Parathyroid adenoma (tissue), 2 donors: ENCODE results near the gene TRPM1.
A peak's percentile ranks its signal among the peaks of the same experiment; 100 is the strongest.

Experiments used
- H2AFZ ChIP-seq: fragments of 300-600 bp; sonication (generic); one replicate; pipeline ENCODE4 v1.7.0; 2017; ENCODE audit warnings: antibody characterized with exemption, mild to moderate bottlenecking
- H3K27ac ChIP-seq: fragments of 300-600 bp; sonication (generic); one replicate; pipeline ENCODE4 v1.7.0; 2017
- H3K27me3 ChIP-seq: fragments of 300-600 bp; sonication (generic); one replicate; pipeline ENCODE4 v1.7.0; 2017; ENCODE audit warnings: low read length; ENCODE audit not compliant: control insufficient read depth, insufficient read depth
- H3K36me3 ChIP-seq: fragments of 300-600 bp; sonication (generic); one replicate; pipeline ENCODE4 v1.7.0; 2017; ENCODE audit warnings: low read length; ENCODE audit not compliant: control insufficient read depth, insufficient read depth
- H3K4me1 ChIP-seq: fragments of 300-600 bp; sonication (generic); one replicate; pipeline ENCODE4 v1.7.0; 2017; ENCODE audit warnings: control low read depth
- H3K4me2 ChIP-seq: fragments of 300-600 bp; sonication (generic); one replicate; pipeline ENCODE4 v1.7.0; 2017; ENCODE audit warnings: low read length
- H3K4me3 ChIP-seq: fragments of 300-600 bp; sonication (generic); one replicate; pipeline ENCODE4 v1.7.0; 2017; ENCODE audit warnings: low read depth, low read length
- H3K79me2 ChIP-seq: fragments of 300-600 bp; sonication (generic); one replicate; pipeline ENCODE4 v1.7.0; 2017; ENCODE audit warnings: control low read depth
- H3K9ac ChIP-seq: fragments of 300-600 bp; sonication (generic); one replicate; pipeline ENCODE4 v1.7.0; 2017; ENCODE audit warnings: mild to moderate bottlenecking
- H3K9me3 ChIP-seq: fragments of 300-600 bp; sonication (generic); one replicate; pipeline ENCODE4 v1.7.0; 2017; ENCODE audit warnings: low read length; ENCODE audit not compliant: control insufficient read depth
- TF ChIP-seq, protein P1 (sequence below): fragments of 300-600 bp; sonication (generic); IDR thresholded peaks from one replicate; pipeline ENCODE4 v1.7.0; 2017; ENCODE audit warnings: antibody characterized with exemption, mild to moderate bottlenecking
- donor health status: primary hyperparathyroidism.

TRPM1 gene

DNA sequence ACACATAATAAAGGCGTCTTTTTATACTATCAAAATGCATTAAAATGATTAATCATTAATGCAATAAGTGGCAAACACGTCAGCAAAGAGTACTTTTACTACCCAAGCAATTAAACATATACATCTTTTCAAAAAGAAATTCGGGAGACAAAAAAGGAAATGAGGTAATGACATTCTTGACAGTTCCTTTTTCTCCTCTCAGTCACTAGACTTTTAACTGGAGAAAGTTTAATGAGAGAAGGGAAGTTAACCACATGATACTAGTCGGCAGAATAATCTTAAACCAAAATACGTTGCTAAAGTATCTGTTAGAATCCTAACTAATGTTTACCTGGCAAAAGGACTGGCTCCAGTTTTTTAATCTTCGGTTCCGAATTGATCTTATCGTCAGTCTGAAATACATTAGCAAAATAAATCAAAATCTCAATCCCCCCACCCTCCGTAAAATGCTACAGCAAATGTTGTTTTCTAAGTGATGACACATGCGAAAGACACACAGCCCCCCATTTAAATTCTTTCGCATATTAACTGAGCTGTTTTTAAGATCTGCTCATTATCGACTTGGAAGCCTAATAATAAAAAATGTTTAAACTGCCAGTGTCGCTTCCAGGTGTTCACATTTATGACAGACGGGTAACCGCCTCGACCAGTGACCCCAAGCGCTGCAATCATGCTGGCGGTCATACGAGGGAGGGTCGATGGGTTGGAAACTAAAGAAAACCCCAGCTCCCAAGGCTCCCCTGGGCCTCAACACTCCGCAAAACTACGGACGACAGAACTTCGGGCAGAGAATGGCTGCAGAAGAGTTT lies 110.9 kb downstream of the TRPM1 start:
- peak overlapping the region; percentile 88 for H2AFZ ChIP-seq
- no peaks in the 10 kb centered on the region for H3K27me3 ChIP-seq
- TF ChIP-seq, protein P1, sequence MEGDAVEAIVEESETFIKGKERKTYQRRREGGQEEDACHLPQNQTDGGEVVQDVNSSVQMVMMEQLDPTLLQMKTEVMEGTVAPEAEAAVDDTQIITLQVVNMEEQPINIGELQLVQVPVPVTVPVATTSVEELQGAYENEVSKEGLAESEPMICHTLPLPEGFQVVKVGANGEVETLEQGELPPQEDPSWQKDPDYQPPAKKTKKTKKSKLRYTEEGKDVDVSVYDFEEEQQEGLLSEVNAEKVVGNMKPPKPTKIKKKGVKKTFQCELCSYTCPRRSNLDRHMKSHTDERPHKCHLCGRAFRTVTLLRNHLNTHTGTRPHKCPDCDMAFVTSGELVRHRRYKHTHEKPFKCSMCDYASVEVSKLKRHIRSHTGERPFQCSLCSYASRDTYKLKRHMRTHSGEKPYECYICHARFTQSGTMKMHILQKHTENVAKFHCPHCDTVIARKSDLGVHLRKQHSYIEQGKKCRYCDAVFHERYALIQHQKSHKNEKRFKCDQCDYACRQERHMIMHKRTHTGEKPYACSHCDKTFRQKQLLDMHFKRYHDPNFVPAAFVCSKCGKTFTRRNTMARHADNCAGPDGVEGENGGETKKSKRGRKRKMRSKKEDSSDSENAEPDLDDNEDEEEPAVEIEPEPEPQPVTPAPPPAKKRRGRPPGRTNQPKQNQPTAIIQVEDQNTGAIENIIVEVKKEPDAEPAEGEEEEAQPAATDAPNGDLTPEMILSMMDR: no peak
- peak overlapping the region; percentile 92 for H3K9ac ChIP-seq
- no peaks in the 10 kb centered on the region for H3K79me2 ChIP-seq
- H3K9me3 ChIP-seq: no peaks in the 10 kb centered on the region
- H3K4me1 ChIP-seq: no peaks in the 10 kb centered on the region
- H3K4me2 ChIP-seq: peak overlapping the region; percentile 71
- H3K36me3 ChIP-seq: no peaks in the 10 kb centered on the region
- peak overlapping the region; percentile 85 for H3K27ac ChIP-seq
- peak overlapping the region; percentile 95 for H3K4me3 ChIP-seq

DNA sequence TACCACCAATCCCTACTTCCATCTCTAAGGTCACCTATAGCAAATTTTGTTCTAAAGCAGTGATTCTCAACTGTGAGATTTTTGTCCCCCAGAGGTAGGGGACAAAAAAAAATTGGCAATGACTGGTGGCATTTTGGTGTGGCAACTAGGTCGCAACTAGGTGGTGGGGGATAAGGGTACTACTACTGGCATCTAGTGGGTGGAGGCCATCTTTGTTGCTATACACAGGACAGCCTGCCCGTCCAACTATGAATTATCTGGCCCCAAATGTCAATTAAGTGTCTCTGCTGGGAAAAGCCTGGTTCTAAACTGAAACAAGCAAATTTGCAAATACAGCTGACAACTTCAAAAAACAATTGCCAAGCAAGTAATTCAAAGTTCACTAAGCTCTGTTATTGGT lies 111.5 kb downstream of the TRPM1 start:
- Histone ChIP-seq H3K9ac (no peak overlapping the region), H3K79me2 (no peaks in the 10 kb centered on the region), H3K4me2 (peak overlapping the region; percentile 71), H3K27me3 (no peaks in the 10 kb centered on the region), H3K9me3 (no peaks in the 10 kb centered on the region), H3K4me1 (no peaks in the 10 kb centered on the region), H3K4me3 (peak overlapping the region; percentile 95), H2AFZ (no peak overlapping the region), H3K27ac (no peak overlapping the region), H3K36me3 (no peaks in the 10 kb centered on the region)
- TF ChIP-seq, protein P1: no peak

DNA sequence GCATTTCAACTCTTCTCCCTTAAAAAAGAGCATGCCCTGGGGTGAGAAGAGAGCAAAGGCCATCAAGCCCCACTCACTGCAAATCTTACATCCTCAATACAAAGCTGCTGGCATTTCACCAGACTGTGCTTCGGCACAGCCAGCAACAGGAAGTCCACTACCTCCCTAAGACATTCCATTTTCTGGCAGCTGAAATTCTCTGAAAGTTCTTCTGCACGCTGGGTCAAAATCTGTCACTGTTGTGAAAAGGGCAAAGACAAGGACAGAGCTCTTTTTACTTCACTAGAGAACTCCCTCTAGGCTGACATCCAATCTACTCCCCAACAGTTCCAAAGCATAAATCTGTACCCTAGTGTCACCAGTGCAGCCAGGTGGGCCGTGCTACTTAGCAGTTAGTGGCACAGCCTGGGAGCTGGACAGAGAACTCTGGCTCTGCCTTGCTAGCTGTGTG lies 116.4 kb downstream of the TRPM1 start:
- Histone ChIP-seq H3K27ac (peak overlapping the region; percentile 25), H3K79me2 (peaks cover 7% of the 10 kb centered on the region), H3K4me1 (no peaks in the 10 kb centered on the region), H2AFZ (no peak overlapping the region), H3K4me2 (peak overlapping the region; percentile 24), H3K4me3 (no peak overlapping the region), H3K27me3 (no peaks in the 10 kb centered on the region), H3K9ac (no peak overlapping the region), H3K36me3 (no peaks in the 10 kb centered on the region), H3K9me3 (no peaks in the 10 kb centered on the region)
- TF ChIP-seq, protein P1: no peak

DNA sequence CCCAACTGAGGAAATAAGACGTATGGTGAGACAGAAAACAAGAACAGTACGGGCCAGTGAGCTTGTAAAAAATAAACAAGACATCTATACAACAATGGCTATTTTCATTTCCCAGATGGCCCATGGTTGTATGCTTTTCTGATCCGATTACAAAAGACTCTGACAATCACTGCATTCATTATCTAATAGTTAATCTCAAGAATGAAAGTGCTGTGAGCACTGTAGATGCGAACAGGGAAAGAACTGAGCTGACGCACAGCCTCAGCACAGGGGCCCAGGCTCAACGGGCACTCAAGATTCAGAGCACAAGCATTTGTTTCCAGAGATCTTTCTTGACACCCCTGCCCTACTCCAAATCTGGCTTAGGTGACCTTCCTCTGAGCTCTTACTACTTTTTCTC lies 117.0 kb downstream of the TRPM1 start:
- TF ChIP-seq, protein P1: no peak
- H3K4me1 ChIP-seq: no peaks in the 10 kb centered on the region
- no peak overlapping the region for H3K9ac ChIP-seq
- peak overlapping the region; percentile 25 for H3K27ac ChIP-seq
- no peak overlapping the region for H2AFZ ChIP-seq
- H3K27me3 ChIP-seq: no peaks in the 10 kb centered on the region
- H3K9me3 ChIP-seq: no peaks in the 10 kb centered on the region
- peak overlapping the region; percentile 24 for H3K4me2 ChIP-seq
- peaks cover 10% of the 10 kb centered on the region for H3K79me2 ChIP-seq
- no peaks in the 10 kb centered on the region for H3K36me3 ChIP-seq
- no peak overlapping the region for H3K4me3 ChIP-seq

DNA sequence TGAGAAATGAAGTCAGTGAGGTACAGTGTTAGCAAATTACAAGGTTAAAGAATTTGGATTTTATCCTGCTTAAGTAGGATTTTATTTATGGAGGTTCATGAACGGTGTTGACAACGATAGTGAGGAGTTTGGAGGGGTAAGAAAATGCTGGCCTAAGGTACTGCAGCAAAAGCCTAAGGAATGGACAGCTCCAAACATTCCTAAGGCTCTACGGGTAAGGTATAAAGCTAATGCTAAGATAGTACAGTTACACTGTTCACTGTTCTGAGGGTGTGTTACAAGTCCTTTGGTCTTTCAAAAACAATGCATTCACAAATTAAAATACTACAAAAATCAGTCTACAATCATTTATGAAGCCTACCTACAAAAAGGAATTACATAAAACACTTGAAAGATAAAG lies 117.4 kb downstream of the TRPM1 start:
- Histone ChIP-seq H3K27me3 (no peaks in the 10 kb centered on the region), H3K27ac (no peak overlapping the region), H3K9me3 (no peaks in the 10 kb centered on the region), H3K79me2 (peaks cover 12% of the 10 kb centered on the region), H3K36me3 (no peaks in the 10 kb centered on the region), H2AFZ (no peak overlapping the region), H3K9ac (no peak overlapping the region), H3K4me3 (no peak overlapping the region), H3K4me1 (no peaks in the 10 kb centered on the region), H3K4me2 (peak overlapping the region; percentile 24)
- TF ChIP-seq, protein P1: no peak
